HG03159 (cell line): ENCODE measurements around the gene CD3D.

Source experiments
- ATAC-seq: cut with Tn5 transposase; IDR thresholded peaks from one replicate; pipeline ENCODE4 v1.9.1; 2021; ENCODE audit warnings: mild to moderate bottlenecking, moderate library complexity; ENCODE audit not compliant: unreplicated experiment

Gene CD3D

DNA sequence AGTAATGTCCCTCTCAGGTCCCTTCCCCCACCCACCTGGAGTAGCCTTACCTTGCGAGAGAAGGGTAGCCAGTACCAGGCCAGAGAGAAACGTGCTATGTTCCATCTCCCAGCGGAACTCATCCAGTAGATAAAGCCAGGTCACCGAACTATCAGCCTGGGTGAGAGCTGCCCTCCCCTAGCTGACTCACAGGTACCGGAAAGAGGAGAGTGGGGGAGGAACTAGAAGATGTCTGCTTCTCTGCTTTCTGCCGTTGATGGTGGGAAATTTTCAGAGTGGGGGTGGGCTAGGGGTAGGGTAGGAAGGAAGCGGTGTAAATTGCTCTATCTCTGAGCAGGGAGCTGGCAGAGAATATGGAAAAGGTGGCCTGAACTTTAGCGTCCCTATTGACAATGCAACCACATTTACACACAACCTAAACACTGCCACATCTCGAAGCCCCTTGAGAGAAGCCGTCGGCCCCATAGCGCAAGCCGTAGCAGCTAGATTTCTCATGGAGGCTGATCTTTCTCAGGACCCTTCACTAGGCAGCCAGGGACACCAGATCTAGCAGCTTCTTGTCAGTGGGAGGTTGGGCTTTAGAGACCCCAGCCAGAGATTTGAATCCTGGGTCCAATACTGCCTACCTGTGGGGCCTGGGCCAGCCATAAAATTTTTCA lies at the start of gene CD3D:
TSS of gene CD3D (minus strand) at position 203 of the 659 bp plus-strand sequence. CDS start at position 105, 98 bp downstream.
- ATAC-seq, result no peak

DNA sequence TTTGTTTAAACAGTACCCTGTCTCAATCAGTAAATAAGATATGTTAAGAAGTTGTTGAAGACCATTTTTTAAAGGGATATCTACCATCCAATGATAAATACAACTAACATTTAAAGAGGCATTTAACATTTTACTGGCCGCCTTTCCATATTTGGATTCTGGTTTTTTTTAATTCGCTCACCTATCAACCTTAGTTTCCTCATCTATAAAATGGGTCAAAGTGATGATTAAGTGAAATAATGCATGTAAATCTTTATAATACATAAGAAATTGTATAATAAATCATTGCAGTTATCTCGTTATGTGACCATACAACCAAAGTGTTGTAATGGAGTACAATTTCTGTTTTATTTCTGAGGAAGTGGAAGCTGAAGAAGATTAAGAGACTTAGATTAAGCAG lies 41.2 kb upstream of the CD3D start:
- no peak for ATAC-seq

DNA sequence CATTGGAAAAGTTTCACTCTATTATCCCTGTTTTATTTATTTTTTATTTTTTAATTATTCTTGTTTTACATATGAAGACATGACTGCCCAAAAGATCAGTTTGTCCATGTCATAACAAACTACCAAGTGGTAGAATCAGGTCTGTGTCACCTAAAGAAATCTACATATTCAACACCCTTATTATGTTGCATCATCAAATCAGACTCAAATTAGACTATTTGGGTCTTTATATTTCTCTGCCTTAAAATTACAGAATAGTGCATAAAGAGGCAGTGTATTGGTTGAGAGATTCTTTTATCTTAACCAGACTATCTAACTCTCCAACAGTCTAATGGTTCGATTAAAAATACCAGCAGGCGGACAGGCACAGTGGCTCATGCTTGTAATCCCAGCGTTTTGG lies 40.4 kb upstream of the CD3D start:
- ATAC-seq, result no peak

DNA sequence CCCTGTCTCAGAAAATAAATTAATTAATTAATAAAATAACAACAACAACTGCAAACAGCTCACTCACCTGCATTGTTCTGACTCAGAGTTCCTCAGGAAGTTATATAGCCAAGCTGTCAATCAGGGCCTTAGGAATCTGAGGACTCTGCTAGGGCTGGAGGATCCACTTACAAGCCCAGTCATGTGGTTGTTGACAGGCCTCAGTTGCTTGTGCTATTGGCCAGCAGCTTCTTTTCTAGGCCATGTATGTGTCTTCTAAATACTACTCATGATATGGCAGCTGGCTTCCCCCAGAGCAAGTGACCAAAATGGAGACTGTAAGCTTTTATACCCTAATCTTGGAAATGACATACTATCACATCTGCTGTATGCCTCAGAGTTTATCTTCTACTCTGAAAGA lies 38.1 kb upstream of the CD3D start:
- no peak for ATAC-seq

DNA sequence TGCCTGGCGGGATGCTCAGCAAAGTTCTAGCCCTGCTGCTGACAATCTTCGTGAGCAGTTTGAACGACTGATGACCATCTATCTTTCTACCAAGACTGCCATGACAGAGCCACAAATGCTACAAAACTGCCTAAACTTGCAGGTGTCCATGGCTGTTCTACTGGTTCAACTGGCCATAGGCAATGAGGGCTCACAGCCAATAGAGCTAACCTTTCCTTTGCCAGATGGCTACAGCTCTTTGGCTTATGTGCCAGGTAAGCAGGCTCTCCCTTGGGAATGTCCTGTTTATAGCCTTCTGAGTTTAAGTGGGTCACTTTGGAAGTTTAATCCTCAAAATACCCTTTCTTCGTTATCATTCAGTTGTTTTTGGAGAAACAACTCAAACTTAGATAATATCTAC lies 37.0 kb upstream of the CD3D start:
- ATAC-seq, result no peak

DNA sequence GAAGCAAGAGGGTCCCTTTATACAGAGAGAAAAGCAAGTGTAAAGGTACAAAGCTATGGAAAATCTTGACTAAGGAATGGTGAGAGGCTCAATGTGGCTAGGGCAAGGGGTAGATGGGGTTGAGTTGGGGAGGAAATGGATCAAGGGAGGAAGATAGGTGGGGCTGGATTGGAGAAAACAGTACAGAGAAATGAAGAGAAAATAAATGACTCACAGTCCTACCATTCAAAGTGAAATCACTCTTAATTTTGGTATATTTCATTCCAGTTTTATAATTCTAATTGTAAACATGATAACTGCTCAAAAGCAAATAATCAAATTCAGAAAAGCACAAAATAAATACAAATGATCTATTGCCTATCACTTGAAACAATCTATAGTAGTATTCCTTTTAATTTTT lies 33.5 kb upstream of the CD3D start:
- ATAC-seq, result no peak

DNA sequence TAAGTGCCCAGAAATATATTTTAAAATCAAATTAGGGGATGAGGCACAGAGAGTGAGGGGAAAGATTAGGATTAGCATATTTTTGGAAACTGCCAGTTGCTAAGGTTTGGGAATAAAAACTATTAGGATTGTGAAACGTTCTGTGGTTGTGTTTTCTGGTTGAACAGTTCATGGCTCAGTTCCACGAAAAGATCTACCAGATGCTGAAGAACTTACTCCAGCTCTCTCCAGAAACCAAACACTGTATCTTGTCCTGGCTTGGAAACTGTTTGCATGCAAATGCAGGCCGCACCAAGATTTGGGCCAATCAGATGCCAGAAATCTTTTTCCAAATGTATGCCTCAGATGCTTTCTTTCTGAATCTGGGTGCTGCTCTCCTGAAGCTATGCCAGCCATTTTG lies 32.2 kb upstream of the CD3D start:
- no peak for ATAC-seq

DNA sequence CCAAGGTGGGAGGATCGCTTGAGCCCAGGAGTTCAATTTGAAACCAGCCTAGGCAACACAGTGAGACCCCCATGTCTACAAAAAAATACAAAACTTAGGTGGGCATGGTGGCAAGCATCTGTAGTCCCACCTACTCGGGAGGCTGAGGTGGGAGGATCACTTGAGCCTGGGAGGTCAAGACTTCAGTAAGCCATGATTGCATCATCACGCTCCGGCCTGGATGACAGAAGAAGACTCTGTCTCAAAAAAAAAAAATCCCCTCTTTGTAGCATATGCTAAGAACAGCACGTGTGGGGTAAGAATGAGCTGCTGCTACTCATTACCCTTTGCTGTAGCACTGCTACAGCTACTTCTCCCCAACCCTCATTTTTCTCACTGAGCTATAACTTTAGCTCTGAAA lies 31.4 kb upstream of the CD3D start:
- no peak for ATAC-seq

DNA sequence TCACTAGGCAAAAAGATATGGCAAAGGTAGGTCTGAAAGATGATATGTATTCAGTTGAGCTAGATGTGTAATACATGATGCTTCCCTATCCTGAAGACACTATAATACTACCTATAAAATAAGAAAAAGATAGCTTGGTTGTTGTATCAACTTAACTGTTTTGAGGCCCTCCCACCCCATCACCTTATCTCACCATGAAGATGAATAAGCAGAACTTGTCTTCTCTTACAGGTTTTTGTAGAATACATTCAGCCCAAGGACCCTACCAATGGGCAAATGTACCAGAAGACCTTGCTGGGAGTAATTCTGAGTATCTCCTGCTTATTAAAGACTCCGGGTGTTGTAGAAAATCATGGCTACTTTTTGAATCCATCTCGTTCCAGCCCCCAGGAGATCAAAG lies 30.8 kb upstream of the CD3D start:
- ATAC-seq, result no peak

DNA sequence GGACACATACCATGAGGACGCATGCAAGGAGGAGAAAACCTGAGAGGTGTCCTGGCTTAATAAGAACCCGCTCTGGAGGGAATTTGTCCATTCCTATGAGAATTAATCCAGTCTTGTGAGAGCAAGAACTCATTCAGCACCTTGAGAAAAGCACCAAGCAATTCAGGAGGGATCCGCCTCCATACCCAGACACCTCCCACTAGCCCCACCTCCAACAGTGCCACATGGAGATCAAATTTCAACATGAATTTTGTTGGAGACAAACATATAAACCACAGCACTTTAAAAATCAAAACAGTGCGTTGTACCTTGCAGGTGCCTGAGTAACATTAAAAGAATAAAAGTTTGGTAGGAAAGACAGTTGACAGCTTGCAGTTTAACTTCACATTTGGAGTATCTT lies 28.3 kb upstream of the CD3D start:
- no peak for ATAC-seq

DNA sequence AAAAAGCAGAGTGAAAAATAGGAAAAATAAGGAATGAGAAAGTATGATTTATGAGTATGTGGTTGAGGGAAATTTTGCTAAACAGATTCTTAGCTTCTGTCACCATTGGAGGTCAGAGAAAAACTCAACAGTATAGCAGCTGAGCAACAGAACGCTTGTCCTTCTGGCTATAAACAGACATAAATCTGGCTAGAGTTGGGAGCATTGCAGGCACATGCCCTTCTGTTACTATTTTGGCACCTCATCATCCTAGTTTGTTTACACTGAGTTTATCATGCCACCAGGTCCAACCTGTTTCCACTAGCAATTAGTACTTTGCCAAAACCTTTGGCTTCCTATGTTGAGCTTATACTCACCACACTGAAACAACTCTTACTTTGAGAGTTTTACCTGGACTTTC lies 23.8 kb upstream of the CD3D start:
- ATAC-seq, result no peak

DNA sequence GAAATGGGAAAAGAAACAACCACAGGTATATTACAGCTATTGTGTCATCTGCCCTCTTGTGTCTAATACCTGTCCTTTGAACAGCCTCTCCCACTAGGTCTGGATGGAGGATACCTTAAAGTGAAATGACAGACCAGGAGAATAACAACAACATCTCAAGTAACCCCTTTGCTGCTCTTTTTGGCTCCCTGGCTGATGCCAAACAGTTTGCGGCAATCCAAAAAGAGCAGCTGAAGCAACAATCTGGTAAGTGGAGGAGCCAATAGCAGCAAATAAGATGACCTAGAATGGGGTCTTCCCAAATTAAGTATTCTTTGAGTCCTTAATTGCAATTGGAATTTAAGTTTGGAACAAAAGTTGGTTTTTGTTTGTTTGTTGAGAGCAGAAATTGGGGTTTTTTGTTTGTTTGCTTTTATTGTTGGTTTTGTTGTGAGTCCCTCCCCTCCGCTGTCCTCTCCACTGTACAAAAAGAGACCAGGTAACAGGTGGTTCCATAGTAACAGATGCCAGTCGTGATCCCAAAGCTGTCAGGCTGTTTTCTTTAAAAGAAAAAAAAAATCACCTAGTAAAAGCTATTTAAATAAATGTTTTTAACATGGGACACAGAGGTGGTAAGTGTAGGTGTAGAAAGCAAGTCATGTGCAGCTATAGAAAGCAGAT lies 22.6 kb upstream of the CD3D start:
- ATAC-seq, result no peak

DNA sequence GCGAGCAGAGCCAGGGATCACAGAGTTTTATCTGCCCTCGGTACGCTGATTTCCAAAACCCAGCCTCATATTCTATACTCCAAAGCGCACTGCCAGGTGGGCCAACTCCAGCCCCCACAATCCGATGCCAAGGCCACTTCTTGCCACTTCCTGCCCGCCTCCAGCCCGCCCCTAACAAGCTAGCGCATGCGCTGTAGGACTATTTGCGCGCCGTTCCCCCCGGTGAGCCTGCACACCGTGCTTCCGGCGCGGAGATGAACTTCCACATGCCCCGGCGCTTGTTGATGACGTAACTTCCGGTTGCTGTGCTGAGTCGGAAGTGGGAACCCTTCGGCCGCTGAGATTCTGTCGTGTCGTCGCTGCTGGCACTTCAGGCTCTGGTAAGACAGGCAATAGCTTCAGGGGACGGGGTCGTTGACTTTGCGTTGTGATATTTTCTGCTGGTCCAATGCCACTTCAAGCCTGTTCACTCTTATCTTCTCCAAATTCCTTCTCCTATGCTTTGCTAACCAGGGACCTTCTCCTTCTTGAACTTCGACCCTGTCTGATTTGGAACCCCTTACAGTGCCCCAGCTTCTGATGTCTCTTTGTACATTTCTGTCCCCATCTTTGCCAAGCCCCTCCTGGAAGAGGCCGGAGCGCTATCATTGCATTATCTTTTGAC lies 16.9 kb upstream of the CD3D start, which contains the start of gene UBE4A:
TSS of gene UBE4A (plus strand) at position 306 of the 664 bp plus-strand sequence. CDS start 5,481 bp downstream, outside the sequence.
- ATAC-seq, result peak; percentile 95

DNA sequence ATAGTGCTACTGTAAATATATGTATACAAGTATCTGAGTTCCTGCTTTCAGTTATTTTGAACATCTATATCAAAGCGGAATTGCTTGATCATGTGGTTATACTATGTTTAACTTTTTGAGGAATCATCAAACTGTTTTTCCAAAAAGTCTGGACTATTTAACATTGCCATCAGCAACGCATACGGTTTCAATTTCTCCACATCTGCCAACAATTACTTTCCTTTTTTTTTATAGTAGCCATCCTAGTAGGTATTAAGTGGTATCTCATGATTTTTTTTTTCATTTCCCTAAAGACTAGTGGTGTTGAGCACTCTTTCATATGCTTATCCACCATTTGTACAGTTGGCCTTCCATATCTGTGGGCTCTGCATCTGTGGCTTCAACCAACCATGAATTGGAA lies 15.6 kb upstream of the CD3D start:
- no peak for ATAC-seq

DNA sequence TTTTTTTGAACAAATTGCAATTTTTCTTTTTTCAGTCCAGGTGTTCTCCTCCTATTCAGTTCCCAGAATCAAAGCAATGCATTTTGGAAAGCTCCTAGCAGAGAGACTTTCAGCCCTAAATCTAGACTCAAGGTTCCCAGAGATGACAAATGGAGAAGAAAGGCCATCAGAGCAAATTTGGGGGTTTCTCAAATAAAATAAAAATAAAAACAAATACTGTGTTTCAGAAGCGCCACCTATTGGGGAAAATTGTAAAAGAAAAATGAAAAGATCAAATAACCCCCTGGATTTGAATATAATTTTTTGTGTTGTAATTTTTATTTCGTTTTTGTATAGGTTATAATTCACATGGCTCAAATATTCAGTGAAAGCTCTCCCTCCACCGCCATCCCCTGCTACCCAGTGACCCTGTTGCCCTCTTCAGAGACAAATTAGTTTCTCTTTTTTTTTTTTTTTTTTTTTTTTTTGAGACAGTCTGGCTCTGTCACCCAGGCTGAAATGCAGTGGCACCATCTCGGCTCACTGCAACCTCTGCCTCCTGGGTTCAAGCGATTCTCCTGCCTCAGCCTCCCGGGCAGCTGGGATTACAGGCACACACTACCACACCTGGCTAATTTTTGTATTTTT lies 10.7 kb upstream of the CD3D start:
- ATAC-seq, result no peak

DNA sequence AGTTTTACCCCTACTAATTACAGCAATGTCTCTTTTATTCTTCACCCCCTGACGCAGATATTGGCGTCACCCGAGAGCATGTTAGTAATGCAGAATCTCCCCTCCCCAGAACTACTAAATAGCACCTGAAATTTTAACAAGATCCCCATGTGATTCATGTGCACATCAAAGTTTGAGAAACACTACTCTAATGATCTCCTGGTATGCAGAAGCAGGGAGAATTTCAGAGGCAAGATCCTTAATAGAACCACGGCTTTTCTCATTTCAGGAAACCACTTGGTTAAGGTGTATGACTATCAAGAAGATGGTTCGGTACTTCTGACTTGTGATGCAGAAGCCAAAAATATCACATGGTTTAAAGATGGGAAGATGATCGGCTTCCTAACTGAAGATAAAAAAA lies 7.0 kb upstream of the CD3D start:
- ATAC-seq, result no peak

DNA sequence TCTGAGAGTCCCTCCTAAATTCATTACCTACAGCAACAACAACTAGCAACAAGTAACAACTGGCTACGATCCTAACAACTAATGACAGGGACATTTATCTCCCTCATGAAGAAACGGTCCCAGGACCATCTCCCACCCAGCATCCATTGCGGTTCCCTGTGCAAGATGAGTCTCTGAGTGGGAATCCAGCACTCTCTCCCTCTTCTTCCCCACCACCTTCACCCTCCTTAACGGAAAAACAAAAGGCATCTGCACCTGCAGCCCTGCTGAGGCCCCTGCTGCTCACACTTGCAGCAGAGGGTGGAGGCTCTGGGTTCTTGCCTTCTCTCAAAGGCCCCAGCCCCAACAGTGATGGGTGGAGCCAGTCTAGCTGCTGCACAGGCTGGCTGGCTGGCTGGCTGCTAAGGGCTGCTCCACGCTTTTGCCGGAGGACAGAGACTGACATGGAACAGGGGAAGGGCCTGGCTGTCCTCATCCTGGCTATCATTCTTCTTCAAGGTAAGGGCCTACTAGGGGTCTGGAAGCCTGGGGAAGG lies 1.5 kb upstream of the CD3D start, which contains the start of gene CD3G:
TSS of gene CD3G (plus strand) at position 364 of the 535 bp plus-strand sequence. CDS start at position 444, 80 bp downstream.
- ATAC-seq, result no peak

DNA sequence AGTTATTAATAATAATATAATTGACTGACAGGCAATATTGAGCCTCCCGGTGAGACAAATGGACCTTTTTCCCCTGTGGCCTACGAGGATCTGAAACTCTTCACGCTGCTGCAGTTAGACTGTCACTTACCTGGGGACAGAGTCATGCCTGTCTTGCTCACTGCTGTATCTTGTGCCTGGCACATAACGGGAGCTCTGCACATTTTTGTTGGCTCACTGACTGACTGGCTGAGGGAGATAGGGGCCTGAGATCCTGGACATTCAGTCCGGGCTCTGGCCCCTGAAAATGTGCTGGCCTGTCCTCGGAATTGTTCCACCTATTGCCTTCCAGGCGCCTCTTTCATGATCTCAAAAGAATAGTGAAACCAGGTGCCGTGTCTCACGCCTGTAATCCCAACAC lies 743 bp upstream of the CD3D start:
- ATAC-seq, result no peak

DNA sequence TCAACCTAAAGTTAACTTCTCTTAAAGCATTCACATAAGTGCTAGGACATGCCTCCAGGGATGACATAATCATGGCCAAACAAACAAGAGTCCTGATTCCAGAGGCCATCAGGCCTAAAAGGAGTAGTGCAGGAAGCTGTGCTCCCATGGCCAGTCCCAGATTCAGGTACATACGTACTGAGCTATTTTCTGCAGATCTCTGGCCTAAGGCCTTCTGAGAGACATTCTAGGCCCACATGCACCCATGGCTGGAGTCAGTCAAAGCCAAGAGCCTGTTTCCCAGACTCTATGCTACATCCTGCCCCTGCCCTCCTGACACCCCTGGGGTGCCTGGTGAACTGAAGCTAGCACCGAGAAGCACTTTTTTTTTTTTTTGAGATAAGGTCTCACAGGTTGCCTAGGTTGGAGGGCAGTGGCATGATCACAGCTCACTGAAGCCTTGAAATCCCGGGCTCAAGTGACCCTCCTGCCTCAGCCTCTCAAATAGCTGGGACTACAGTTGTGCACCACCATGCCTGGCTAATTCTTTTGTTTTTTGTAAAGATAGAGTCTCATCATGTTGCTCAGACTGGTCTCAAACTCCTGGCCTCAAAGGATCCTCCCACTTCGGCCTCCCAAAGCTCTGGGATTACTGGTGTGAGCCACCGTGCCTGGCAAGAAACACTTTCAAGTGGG lies 553 bp downstream of the CD3D start:
- no peak for ATAC-seq

DNA sequence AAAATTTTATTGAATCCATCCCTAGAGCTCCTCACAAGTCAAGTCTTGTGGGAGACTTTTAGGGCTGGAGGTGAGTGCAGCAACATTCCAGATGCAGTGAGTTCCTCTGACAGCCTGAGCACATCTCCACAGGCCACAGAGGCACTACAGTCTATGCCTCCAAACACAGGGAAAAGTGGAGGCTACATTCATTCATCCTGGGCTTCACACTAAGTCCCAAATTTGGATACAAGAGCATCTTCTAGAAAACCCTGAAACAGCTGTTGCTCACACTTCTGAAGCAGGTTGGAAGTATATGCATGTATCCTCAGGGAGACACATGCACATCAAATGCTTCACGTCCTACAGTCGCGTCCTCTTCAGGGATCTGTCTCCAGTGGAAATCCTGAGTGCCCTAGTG lies 1.2 kb downstream of the CD3D start:
- ATAC-seq, result no peak

DNA sequence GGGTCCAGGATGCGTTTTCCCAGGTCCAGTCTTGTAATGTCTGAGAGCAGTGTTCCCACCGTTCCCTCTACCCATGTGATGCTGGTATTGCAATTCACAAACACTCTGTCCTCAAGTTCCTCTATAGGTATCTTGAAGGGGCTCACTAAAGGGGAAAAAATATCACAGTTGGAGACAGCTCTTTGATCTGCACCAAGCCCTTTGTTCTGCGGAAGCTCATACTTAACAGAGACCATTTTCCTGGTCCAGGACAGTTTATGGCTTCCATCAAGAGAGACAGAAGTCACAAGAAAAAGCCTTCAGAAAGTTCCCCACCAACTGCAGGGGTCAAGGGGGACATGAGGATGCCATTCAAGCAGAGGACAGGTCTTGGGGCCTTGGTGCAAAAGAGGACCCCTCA lies 2.1 kb downstream of the CD3D start:
- ATAC-seq, result no peak
